HepG2 (cell line): ENCODE results near the gene SLC36A3. TPM values are rescaled to one million over a fixed set of nuclear protein-coding genes. Genes with fewer than 3 reads are reported as not detected.
A peak's percentile ranks its signal among the peaks of the same experiment; 100 is the strongest.

ENCODE experiments used
- ATAC-seq: fragments of 200-7000 bp; cut with Tn5 transposase; 3 replicates; pipeline ENCODE4 v1.9.1; 2020; ENCODE audit warnings: mild to moderate bottlenecking, moderate library complexity
- BruUV-seq: library from RNA; stranded (reverse); fragments of 400-500 nt; replicated peaks from 2 replicates; lab custom pipeline; 2021; lab: Mats Ljungman, UMichigan
- CTCF ChIA-PET: fragments of 300-600 bp; formaldehyde crosslinking; extraction: SDS; loops from one replicate; lab custom pipeline; 2021; ENCODE audit warnings: low total read pairs, inconsistent platforms, low intra/inter-chr PET ratio; lab: Yijun Ruan, JAX
- POLR2A ChIA-PET: fragments of 350-600 bp; sonication (Branson Sonifier 250); formaldehyde crosslinking; loops from one replicate; lab custom pipeline; 2020; ENCODE audit warnings: antibody characterized with exemption, inconsistent platforms; lab: Yijun Ruan, JAX
- DNase-seq: peaks from one replicate; pipeline ENCODE4 v3.0.0-alpha.2; 2015; ENCODE audit warnings: low spot score
- FAIRE-seq: peaks from 3 replicates; lab custom pipeline; 2011; peaks lifted over from hg19 to GRCh38; lab: Jason Lieb, UNC
- H2AFZ ChIP-seq: one replicate; pipeline ENCODE4 v1.6.1; 2011; ENCODE audit warnings: low read length, inconsistent platforms
- H3K27ac ChIP-seq: fragments of 300-600 bp; 3 replicates; pipeline ENCODE4 v1.8.0; 2011; ENCODE audit warnings: mixed run types, mild to moderate bottlenecking, mixed read lengths, low read length, inconsistent platforms; ENCODE audit not compliant: insufficient read depth; ENCODE audit errors: extremely low read length
- H3K27me3 ChIP-seq, 2 experiments: fragments of 200-600 bp in 1 of 2; 2 replicates in 1 of 2; 3 replicates in 1 of 2; pipeline versions ENCODE4 v1.6.0 to v1.8.0; 2011; ENCODE audit warnings: low read length in 2 of 2, mild to moderate bottlenecking in 2 of 2, moderate library complexity in 2 of 2, inconsistent platforms in 1 of 2; ENCODE audit not compliant: insufficient read depth in 2 of 2, control insufficient read depth in 1 of 2
- H3K36me3 ChIP-seq, 2 experiments: fragments of 200-600 bp in 1 of 2; replicated peaks in 1 of 2; 2 replicates in 1 of 2; 3 replicates in 1 of 2; pipeline versions ENCODE4 v1.5.1 to v1.8.0; 2011; ENCODE audit warnings: low read length in 2 of 2, inconsistent platforms in 1 of 2; ENCODE audit not compliant: insufficient read depth in 2 of 2, control insufficient read depth in 1 of 2
- H3K4me1 ChIP-seq: 2 replicates; pipeline ENCODE4 v1.5.1; 2012; ENCODE audit warnings: low read length, inconsistent platforms; ENCODE audit not compliant: insufficient read depth
- H3K4me2 ChIP-seq: 2 replicates; pipeline ENCODE4 v1.6.0; 2011; ENCODE audit warnings: low read depth, low read length, inconsistent platforms
- H3K4me3 ChIP-seq, 3 experiments: fragments of 200-600 bp in 1 of 3; sonication (generic), shearing (Covaris generic) in 1 of 3; replicated peaks in 1 of 3; 2 replicates each; pipeline ENCODE4 v1.5.1; 2011 to 2016; ENCODE audit warnings: low read length in 3 of 3, inconsistent platforms in 2 of 3, low read depth in 2 of 3, mild to moderate bottlenecking in 2 of 3, control low read depth in 1 of 3, mixed read lengths in 1 of 3; ENCODE audit not compliant: insufficient read depth in 1 of 3
- H3K79me2 ChIP-seq: one replicate; pipeline ENCODE4 v1.6.1; 2011; ENCODE audit warnings: low read length, inconsistent platforms; ENCODE audit not compliant: insufficient read depth
- H3K9ac ChIP-seq: 2 replicates; pipeline ENCODE4 v1.6.0; 2011; ENCODE audit warnings: mild to moderate bottlenecking, low read depth, low read length, inconsistent platforms; ENCODE audit not compliant: insufficient read depth
- H3K9me3 ChIP-seq: 2 replicates; pipeline ENCODE4 v1.5.1; 2012; ENCODE audit warnings: mild to moderate bottlenecking, low read length
- H4K20me1 ChIP-seq: 2 replicates; pipeline ENCODE4 v1.6.0; 2011; ENCODE audit warnings: inconsistent platforms, mild to moderate bottlenecking, low read length, moderate library complexity; ENCODE audit not compliant: insufficient read depth
- DMTF1 ChIP-seq: sonication (generic); formaldehyde crosslinking; IDR thresholded peaks from 2 replicates; pipeline ENCODE4 v1.4.0; 2020; ENCODE audit warnings: mild to moderate bottlenecking, missing genetic modification reagents
- EZH2 ChIP-seq: conservative IDR thresholded peaks from 2 replicates; pipeline ENCODE4 v1.6.1; 2012; ENCODE audit warnings: mild to moderate bottlenecking, low read depth, low read length, moderate library complexity
- KAT8 ChIP-seq: IDR thresholded peaks from 2 replicates; pipeline ENCODE4 v1.6.1; 2016; ENCODE audit warnings: missing genetic modification reagents, missing compliant biosample characterization
- MAZ ChIP-seq, 2 experiments: sonication (generic) in 1 of 2; formaldehyde crosslinking in 1 of 2; IDR thresholded peaks; 2 replicates each; pipeline versions ENCODE4 v1.5.0 to v1.6.1; 2012 to 2020; ENCODE audit warnings: low read depth in 2 of 2, mild to moderate bottlenecking in 2 of 2, borderline replicate concordance in 1 of 2, improper control_type of control experiment in 1 of 2, low read length in 1 of 2, missing genetic modification reagents in 1 of 2, moderate library complexity in 1 of 2
- MNT ChIP-seq: fragments of 450-650 bp; IDR thresholded peaks from 2 replicates; pipeline ENCODE4 v1.6.1; 2016
- MTA3 ChIP-seq: sonication (generic); formaldehyde crosslinking; IDR thresholded peaks from 2 replicates; pipeline ENCODE4 v1.4.0; 2020; ENCODE audit warnings: missing genetic modification reagents
- RFXAP ChIP-seq: sonication (generic); formaldehyde crosslinking; IDR thresholded peaks from 2 replicates; pipeline ENCODE4 v1.4.0; 2020; ENCODE audit warnings: missing genetic modification reagents, borderline replicate concordance
- TOPORS ChIP-seq: sonication (generic); formaldehyde crosslinking; IDR thresholded peaks from 2 replicates; pipeline ENCODE4 v1.8.0; 2023; ENCODE audit warnings: mild to moderate bottlenecking, missing genetic modification reagents
- ZNF20 ChIP-seq: sonication (generic); formaldehyde crosslinking; IDR thresholded peaks from 2 replicates; pipeline ENCODE4 v1.4.0; 2020; ENCODE audit warnings: mild to moderate bottlenecking, moderate library complexity, missing genetic modification reagents
- ZNF747 ChIP-seq: sonication (generic); formaldehyde crosslinking; IDR thresholded peaks from 2 replicates; pipeline ENCODE4 v1.8.1; 2023; ENCODE audit warnings: missing genetic modification reagents, mild to moderate bottlenecking, borderline replicate concordance
- WGBS: methylation state at CpG from one replicate; pipeline ENCODE4 v1.1.6; 2017; ENCODE audit warnings: low lambda C conversion rate; 5-methylcytosine and 5-hydroxymethylcytosine counted together
- in situ Hi-C: cut with HindIII; loops from 2 replicates; pipeline ENCODE4 v1.10.0; 2017; ENCODE audit warnings: low pct_unique_long_range_greater_than_20kb; ENCODE audit not compliant: extremely low pct_ligation_motif_present
- intact Hi-C: fragments of 100-400 bp; cut with micrococcal nuclease; formaldehyde crosslinking; loops from one replicate; pipeline ENCODE4 v1.10.0; 2022; ENCODE audit not compliant: unreplicated experiment
- polyA plus RNA-seq, 8 experiments: library from polyadenylated mRNA; depleted of rRNA in 3 of 8; stranded (reverse) in 7 of 8; unstranded in 1 of 8; fragments of >200 nt; fragmentation: Illumina TruSeq in 4 of 8; extraction: Trizol in 4 of 8; gene quantifications; 2 replicates each; pipeline versions ENCODE4 v1.2.1 to v1.2.3, GENCODE V29; 2011 to 2016; ENCODE audit warnings: low read depth in 4 of 8, missing spikeins in 1 of 8, mixed read lengths in 1 of 8; ENCODE audit not compliant: insufficient read depth in 1 of 8
- total RNA-seq, 5 experiments: library from RNA; depleted of rRNA; stranded (reverse); fragments of >200 nt; fragmentation: Illumina TruSeq; extraction: Trizol; gene quantifications; 2 replicates each; pipeline ENCODE4 v1.2.3, GENCODE V29; 2016; ENCODE audit warnings: low read depth in 1 of 5
- TF ChIP-seq, protein P1 (sequence below): IDR thresholded peaks from 2 replicates; pipeline ENCODE4 v1.6.1; 2016; ENCODE audit warnings: missing compliant biosample characterization, missing genetic modification reagents, borderline replicate concordance

The SLC36A3 gene
- total and polyA plus RNA-seq, 2 of the 13 experiments (the other 11 are each of a cell fraction or from before 2014, with no cell fraction given), result not detected

DNA sequence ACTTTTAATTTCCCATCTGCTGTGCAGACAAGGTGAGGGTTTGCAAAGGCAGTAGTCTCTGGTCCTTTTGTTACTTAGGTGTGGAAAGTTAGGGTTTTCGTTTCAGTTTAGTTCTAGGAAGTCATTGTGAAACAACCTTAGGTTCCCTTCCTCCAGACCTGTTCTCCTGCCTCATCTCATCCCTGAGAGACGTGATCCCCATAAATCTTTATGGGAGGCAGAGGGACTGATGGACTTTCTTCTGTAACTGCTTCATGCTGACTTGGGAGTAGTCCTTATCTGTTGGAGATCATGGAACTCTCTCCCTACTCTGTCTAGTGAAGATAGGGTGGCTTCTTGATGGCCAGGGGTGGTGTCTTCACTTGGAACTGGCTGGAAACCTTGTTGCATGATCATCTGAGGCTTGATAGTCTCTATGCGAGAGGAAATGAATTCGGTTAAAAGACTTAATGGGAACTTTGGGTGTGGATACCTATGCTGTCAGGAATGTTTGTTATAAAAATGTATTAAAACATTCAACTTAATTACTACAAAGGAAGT, 57.8 kb downstream of the SLC36A3 start (continued):
- TF ChIP-seq KAT8 (CRISPR knock-in tag), result no peak
- TF ChIP-seq ZNF747 (CRISPR knock-in tag), result no peak

DNA sequence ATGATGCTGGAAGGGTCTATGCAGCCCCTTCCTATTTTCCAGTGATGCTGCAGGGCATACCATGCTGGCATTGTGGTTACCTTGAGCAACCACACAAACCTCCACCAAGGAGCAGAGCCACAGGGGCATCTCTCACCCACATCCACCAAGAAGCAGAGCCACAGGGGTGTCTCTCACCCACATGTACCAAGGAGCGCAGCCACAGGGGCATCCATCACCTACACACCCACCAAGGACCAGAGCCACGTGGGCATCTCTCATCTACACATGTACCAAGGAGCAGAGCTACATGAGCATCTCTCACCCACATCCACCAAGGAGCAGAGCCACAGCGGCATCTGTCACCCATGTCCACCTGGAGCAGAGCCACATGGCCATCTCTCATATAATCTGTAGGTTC, 59.4 kb downstream of the SLC36A3 start:
- in situ Hi-C loops (loop anchor here (10.0 kb wide), 1 partner anchor 199 kb away; no protein-coding TSS in a partner anchor), intact Hi-C loops (no loop called here)
- no peak for DNase-seq
- POLR2A ChIA-PET, result no interaction called here
- ATAC-seq, result no peak
- H3K9ac ChIP-seq, result no peak overlapping the region
- no peak overlapping the region for H3K4me2 ChIP-seq
- 60% methylated on average over 2 of the region's 3 CpGs for WGBS
- TF ChIP-seq MNT (peak; percentile 92), TOPORS (CRISPR knock-in tag) (no peak)
- no peaks in the 10 kb centered on the region for H3K9me3 ChIP-seq
- H4K20me1 ChIP-seq, result no peaks in the 10 kb centered on the region
- no peaks in the 10 kb centered on the region for H3K79me2 ChIP-seq
- FAIRE-seq, result no peak
- H3K27ac ChIP-seq, result no peak overlapping the region
- CTCF ChIA-PET, result no interaction called here
- no TSS peak for BruUV-seq
- H3K27me3 ChIP-seq, result peaks cover 2 to 5% of the 10 kb centered on the region in 2 experiments; a peak in 2 of 5 replicates
- no peak overlapping the region for H2AFZ ChIP-seq
- peaks cover 15% of the 10 kb centered on the region for H3K4me1 ChIP-seq
- H3K4me3 ChIP-seq, result no peak overlapping the region
- no peaks in the 10 kb centered on the region for H3K36me3 ChIP-seq

GRCh38 chr5:151243564-151243963, 60.0 kb downstream of the SLC36A3 start:
- no TSS peak for BruUV-seq
- intact Hi-C loops (no loop called here), in situ Hi-C loops (loop anchor here (10.0 kb wide), 1 partner anchor 199 kb away; no protein-coding TSS in a partner anchor)
- ChIA-PET POLR2A (interaction anchor here (1.8 kb wide), 1 partner anchor 9 kb away, joined by 5 read pairs; the partner anchor contains the start of gene GM2A), CTCF (no interaction called here)
- no peak for ATAC-seq
- H3K4me1 ChIP-seq, result peaks cover 15% of the 10 kb centered on the region
- no peak for DNase-seq
- no peak overlapping the region for H3K4me3 ChIP-seq
- 70% methylated on average over 4 of the region's 4 CpGs for WGBS
- no peak overlapping the region for H3K9ac ChIP-seq
- H3K4me2 ChIP-seq, result no peak overlapping the region
- no peaks in the 10 kb centered on the region for H3K79me2 ChIP-seq
- H4K20me1 ChIP-seq, result no peaks in the 10 kb centered on the region
- peaks cover 2 to 5% of the 10 kb centered on the region in 2 experiments; a peak in 2 of 5 replicates for H3K27me3 ChIP-seq
- no peaks in the 10 kb centered on the region for H3K36me3 ChIP-seq
- H3K27ac ChIP-seq, result no peak overlapping the region
- no peaks in the 10 kb centered on the region for H3K9me3 ChIP-seq
- no peak overlapping the region for H2AFZ ChIP-seq
- FAIRE-seq, result no peak
- no peak for TF ChIP-seq MAZ (IDR thresholded peaks at IDR 0.05; ENCODE audit: borderline replicate concordance, low read depth, low read length)
- TF ChIP-seq MAZ (CRISPR knock-in tag; IDR thresholded peaks at IDR 0.05; ENCODE audit: low read depth), result no peak
- TF ChIP-seq ZNF20, result no peak
- TF ChIP-seq RFXAP (CRISPR knock-in tag), result no peak
- TF ChIP-seq MTA3 (CRISPR knock-in tag), result no peak
- no peak for TF ChIP-seq EZH2
- no peak for TF ChIP-seq DMTF1
- TF ChIP-seq, protein P1, sequence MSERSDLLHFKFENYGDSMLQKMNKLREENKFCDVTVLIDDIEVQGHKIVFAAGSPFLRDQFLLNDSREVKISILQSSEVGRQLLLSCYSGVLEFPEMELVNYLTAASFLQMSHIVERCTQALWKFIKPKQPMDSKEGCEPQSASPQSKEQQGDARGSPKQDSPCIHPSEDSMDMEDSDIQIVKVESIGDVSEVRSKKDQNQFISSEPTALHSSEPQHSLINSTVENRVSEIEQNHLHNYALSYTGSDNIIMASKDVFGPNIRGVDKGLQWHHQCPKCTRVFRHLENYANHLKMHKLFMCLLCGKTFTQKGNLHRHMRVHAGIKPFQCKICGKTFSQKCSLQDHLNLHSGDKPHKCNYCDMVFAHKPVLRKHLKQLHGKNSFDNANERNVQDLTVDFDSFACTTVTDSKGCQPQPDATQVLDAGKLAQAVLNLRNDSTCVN, result no peak
